Esophagus squamous epithelium (tissue), 5 donors: ENCODE data around the gene ZNF593OS. TPM values are rescaled to one million over a fixed set of nuclear protein-coding genes. Genes with fewer than 3 reads are reported as not detected.

Experiments used
- DNase-seq: peaks from one replicate; lab custom pipeline; 2025; lab: John Stamatoyannopoulos, UW
- H3K27ac ChIP-seq, 4 donors: fragments of 200-600 bp; sonication (generic); one replicate each; pipeline ENCODE4 v1.5.1; 2016 to 2019; ENCODE audit warnings: mild to moderate bottlenecking in 1 of 4
- H3K27me3 ChIP-seq, 4 donors: fragments of 200-600 bp; sonication (generic); 1 replicate in 3 of 4; 2 replicates in 1 of 4; pipeline versions ENCODE4 v1.5.1 to v1.6.0; 2017 to 2021; ENCODE audit warnings: antibody characterized with exemption in 1 of 4
- H3K36me3 ChIP-seq, 3 donors: fragments of 200-600 bp; sonication (generic); one replicate each; pipeline ENCODE4 v1.5.1; 2016 to 2019
- H3K4me1 ChIP-seq, 3 donors: fragments of 200-600 bp; sonication (generic); one replicate each; pipeline ENCODE4 v1.5.1; 2017 to 2019
- H3K4me3 ChIP-seq, 4 donors: fragments of 200-600 bp; sonication (generic); 1 replicate in 3 of 4; 2 replicates in 1 of 4; pipeline ENCODE4 v1.5.1; 2016 to 2019; ENCODE audit warnings: mild to moderate bottlenecking in 2 of 4, moderate library complexity in 1 of 4
- H3K9me3 ChIP-seq, 3 donors: fragments of 200-600 bp; sonication (generic); one replicate each; pipeline ENCODE4 v1.5.1; 2016 to 2019
- POLR2A ChIP-seq, 4 donors: fragments of 450-650 bp; IDR thresholded peaks; one replicate each; pipeline ENCODE4 v1.6.1; 2017; ENCODE audit warnings: antibody characterized with exemption in 4 of 4, mild to moderate bottlenecking in 4 of 4, moderate library complexity in 3 of 4
- WGBS, 2 donors: methylation state at CpG; one replicate each; pipeline ENCODE4 v1.1.5; 2018; 5-methylcytosine and 5-hydroxymethylcytosine counted together
- intact Hi-C: fragments of 100-400 bp; cut with DNase I; formaldehyde crosslinking; loops from one replicate; pipeline ENCODE4 v1.15.0; 2022
- total RNA-seq, 4 donors: library from RNA; depleted of rRNA; stranded (reverse); fragments of >200 nt; gene quantifications; one replicate each; pipeline ENCODE4 v1.1.0, GENCODE V29; 2016
- TF ChIP-seq, protein P1 (sequence below), 6 experiments: fragments of 450-650 bp in 4 of 6; fragments of 200-600 bp in 2 of 6; sonication (generic) in 2 of 6; IDR thresholded peaks; one replicate each; pipeline ENCODE4 v1.5.1; 2016 to 2019; ENCODE audit warnings: antibody characterized with exemption in 6 of 6, mild to moderate bottlenecking in 4 of 6, moderate library complexity in 4 of 6
- donor health status: DM: yes; HTN: yes; CAD: no.

ZNF593OS gene
- total RNA-seq, 4 donors from 2014 or later = not detected

DNA sequence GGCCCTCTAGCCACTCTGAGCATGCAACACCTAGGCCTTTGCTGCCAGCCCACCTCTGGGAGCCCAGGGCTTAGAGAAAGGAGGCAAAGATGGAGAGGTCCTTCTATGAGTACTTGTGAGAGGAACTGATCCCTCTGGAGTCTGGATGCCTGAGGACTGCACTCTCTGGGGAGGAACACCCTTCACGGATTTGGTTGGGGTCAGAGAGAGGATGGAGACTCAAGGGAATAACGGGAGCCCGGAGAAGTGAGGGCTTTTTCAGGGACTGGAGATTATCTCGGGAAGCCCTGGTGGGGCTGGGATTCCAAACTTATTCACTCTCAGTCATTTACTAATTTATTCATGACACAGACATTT lies 2.5 kb downstream of the ZNF593OS start:
- H3K4me3 ChIP-seq = peak overlapping the region; percentile 79 to 98 (median 90)
- H3K27me3 ChIP-seq = no peaks in the 10 kb centered on the region
- peaks cover 16 to 33% (median 17%) of the 10 kb centered on the region in 3 donors for H3K4me1 ChIP-seq
- intact Hi-C loops = loop anchor here (10.0 kb wide), 1 partner anchor 146 kb away; the partner anchor contains the start of gene CD52
- H3K9me3 ChIP-seq = no peaks in the 10 kb centered on the region
- TF ChIP-seq, protein P1, sequence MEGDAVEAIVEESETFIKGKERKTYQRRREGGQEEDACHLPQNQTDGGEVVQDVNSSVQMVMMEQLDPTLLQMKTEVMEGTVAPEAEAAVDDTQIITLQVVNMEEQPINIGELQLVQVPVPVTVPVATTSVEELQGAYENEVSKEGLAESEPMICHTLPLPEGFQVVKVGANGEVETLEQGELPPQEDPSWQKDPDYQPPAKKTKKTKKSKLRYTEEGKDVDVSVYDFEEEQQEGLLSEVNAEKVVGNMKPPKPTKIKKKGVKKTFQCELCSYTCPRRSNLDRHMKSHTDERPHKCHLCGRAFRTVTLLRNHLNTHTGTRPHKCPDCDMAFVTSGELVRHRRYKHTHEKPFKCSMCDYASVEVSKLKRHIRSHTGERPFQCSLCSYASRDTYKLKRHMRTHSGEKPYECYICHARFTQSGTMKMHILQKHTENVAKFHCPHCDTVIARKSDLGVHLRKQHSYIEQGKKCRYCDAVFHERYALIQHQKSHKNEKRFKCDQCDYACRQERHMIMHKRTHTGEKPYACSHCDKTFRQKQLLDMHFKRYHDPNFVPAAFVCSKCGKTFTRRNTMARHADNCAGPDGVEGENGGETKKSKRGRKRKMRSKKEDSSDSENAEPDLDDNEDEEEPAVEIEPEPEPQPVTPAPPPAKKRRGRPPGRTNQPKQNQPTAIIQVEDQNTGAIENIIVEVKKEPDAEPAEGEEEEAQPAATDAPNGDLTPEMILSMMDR (IDR thresholded peaks at IDR 0.05) = no peak
- TF ChIP-seq POLR2A (IDR thresholded peaks at IDR 0.05) = no peak
- WGBS, 2 donors = 20 to 55% methylated on average over 1 to 4 of the region's 4 CpGs
- H3K36me3 ChIP-seq = peaks cover 0 to 14% (median 0%) of the 10 kb centered on the region in 3 donors
- DNase-seq = no peak
- H3K27ac ChIP-seq = peak overlapping the region; percentile 86 to 92 (median 88)

DNA sequence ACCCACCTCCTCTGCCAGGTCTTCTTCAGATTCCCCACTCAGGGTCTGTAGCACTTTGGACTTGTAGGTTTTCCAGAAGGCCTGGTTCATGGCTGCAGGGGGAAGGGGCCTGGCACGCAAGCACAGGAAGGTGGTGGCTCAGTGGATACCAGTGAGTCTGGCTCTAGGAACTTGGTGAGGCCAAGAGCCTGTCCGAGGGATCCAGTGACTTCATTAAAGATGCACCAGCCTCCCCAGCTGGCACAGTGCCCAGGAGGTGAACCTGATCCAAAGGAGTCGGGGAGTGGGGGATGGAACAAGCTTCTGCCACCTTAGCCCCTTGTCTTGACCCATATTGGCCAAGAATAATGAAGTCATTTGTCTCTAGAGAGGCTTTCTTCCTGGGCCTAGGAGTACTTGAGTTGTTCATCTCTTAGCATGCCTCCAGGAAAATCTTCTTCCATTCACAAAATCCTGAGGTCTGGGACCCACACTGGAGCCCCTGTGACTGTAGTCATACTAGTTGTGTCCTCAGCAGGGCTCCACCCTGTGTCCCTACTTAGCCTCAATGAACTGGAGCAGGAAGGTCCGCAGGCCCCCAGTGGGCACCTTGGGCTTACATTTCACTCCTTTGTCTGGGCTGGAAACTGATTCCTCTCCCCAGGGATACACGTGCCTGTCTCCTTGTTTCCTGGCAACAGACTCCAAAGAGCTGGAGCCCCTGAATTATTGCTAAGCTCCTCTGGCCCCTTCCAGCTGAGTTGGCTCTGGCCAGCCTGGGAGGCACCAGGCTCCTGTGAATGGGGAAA lies 3.0 kb downstream of the ZNF593OS start, which contains the start of gene C1orf232:
Gene C1orf232, minus strand, starts transcription at position 554 of the 788 bp plus-strand sequence. Its CDS starts 464 bp downstream, at position 90.
- no peak for DNase-seq
- intact Hi-C loops = loop anchor here (10.0 kb wide), 1 partner anchor 146 kb away; the partner anchor contains the start of gene CD52

DNA sequence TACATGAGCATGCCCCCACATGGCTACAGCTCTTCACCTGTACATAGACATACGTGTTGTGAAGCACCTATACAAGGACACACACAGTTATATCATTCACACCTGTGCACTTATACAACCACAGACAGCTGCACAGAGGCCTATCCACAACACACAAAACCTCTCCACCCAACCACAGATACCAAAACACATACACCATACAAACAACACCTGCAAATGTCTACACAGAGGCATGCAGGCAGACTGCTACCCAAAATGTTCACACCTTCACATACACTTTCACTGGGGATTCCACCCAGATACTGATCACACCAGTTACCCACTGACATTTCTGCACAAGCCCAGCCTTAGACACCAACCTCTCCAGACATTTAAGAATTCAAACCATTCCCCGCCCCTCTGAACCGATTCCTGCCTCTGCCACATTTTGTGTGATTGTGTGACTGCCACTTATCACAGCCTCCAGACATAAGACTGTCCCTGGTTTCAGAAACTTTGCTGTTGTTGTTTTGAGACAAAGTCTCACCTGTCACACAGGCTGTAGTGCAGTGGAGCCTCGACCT lies 4.8 kb downstream of the ZNF593OS start:
- TF ChIP-seq, protein P1 (IDR thresholded peaks at IDR 0.05) = no peak
- no peak for TF ChIP-seq POLR2A (IDR thresholded peaks at IDR 0.05)
- peaks cover 0 to 18% (median 0%) of the 10 kb centered on the region in 4 donors for H3K27me3 ChIP-seq
- intact Hi-C loops = loop anchor here (10.0 kb wide), 1 partner anchor 148 kb away; the partner anchor contains the start of gene CD52
- H3K4me3 ChIP-seq = no peak overlapping the region
- WGBS, 2 donors = 72 to 82% methylated on average over 4 of the region's 4 CpGs
- no peak overlapping the region for H3K27ac ChIP-seq
- peaks cover 24 to 51% (median 26%) of the 10 kb centered on the region in 3 donors for H3K4me1 ChIP-seq
- H3K9me3 ChIP-seq = no peaks in the 10 kb centered on the region
- no peak for DNase-seq
- peaks cover 0 to 11% (median 0%) of the 10 kb centered on the region in 3 donors for H3K36me3 ChIP-seq

More for the DNA sequence above, 3.0 kb downstream of the ZNF593OS start, which contains the start of gene C1orf232:
- 59 to 79% methylated on average over 4 of the region's 5 CpGs for WGBS, 2 donors
- Histone ChIP-seq H3K4me1 (peaks cover 19 to 39% (median 21%) of the 10 kb centered on the region in 3 donors), H3K36me3 (peaks cover 0 to 14% (median 0%) of the 10 kb centered on the region in 3 donors), H3K27ac (peak within 1 kb of the TSS; percentile 86 to 92 (median 88)), H3K4me3 (peak within 1 kb of the TSS; percentile 79 to 98 (median 90)), H3K27me3 (peaks cover 0 to 4% (median 0%) of the 10 kb centered on the region in 4 donors), H3K9me3 (no peaks in the 10 kb centered on the region)
- TF ChIP-seq, protein P1 (IDR thresholded peaks at IDR 0.05) = no peak
- TF ChIP-seq POLR2A (IDR thresholded peaks at IDR 0.05) = no peak

DNA sequence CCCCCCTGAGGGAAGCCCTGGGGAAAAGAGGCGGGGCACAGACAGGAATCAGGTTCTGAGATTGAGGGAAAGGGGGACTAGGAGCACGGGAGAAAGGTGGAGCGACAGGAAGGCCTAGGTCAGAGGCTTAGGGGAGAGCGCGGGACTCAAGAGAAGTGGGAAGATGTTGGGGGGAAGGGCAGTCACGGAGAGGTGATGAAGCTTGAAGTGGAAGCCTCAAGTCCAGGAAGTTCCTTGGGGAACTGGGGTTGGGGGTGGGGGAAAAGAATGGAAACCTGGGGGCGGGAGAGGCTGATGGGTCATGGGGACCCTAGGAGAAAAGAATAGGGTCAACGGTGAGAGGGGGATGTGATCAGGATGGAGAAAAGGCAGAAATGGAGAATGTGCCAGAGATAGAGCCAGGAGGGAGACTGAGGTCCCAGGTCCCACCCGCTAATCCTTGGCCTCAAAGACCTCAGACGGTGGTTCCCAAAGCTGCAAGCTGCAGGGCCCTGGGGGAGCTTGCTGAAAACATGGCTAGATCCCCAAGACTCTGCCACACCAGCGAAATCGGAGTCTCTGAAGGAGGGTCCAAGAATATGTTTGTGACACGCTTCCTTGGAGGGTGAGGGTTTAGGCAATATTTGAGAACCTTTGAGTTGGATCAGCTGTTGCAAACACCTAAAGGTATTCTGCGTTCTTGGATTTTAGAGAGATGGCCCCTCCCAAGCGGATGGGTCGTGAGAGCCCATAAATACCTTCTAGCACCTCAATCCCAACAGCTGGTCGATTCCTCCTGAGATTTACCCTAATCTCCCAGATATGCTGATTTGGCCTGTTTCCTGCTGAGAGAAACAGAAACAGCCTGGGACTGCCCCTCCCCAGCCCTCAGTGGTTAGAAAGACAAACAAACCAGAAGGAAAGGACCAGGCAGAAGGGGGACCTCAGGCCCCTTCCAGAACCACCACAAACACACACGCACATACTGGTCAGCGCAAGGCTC lies 6.5 kb downstream of the ZNF593OS start:
- 65 to 66% methylated on average over 18 to 19 of the region's 19 CpGs for whole genome bisulfite sequencing, 2 donors
- TF ChIP-seq, protein P1 (IDR thresholded peaks at IDR 0.05) = no peak
- TF ChIP-seq POLR2A (IDR thresholded peaks at IDR 0.05) = no peak
- peaks cover 21 to 50% (median 25%) of the 10 kb centered on the region in 3 donors for H3K4me1 ChIP-seq
- intact Hi-C loops = loop anchor here (10.0 kb wide), 1 partner anchor 150 kb away; the partner anchor contains the start of gene CD52
- H3K9me3 ChIP-seq = no peaks in the 10 kb centered on the region
- peak overlapping the region in 2 of 4 donors; percentile 51 to 72 for H3K4me3 ChIP-seq
- H3K36me3 ChIP-seq = no peaks in the 10 kb centered on the region
- DNase-seq = no peak
- peaks cover 0 to 33% (median 0%) of the 10 kb centered on the region in 4 donors for H3K27me3 ChIP-seq
- H3K27ac ChIP-seq = peak overlapping the region in 3 of 4 donors; percentile 20 to 75 (median 65)
